Measurements from ENCODE around the gene UNC45A. TPM values are rescaled to one million over a fixed set of nuclear protein-coding genes. Genes with fewer than 3 reads are reported as not detected.

The UNC45A gene
- total and polyA plus RNA-seq, 2 of the 8 experiments (the other 6 are each of a cell fraction or from before 2014, with no cell fraction given): 74.1 to 84.2 TPM

- POLR2A ChIA-PET (ENCODE audit: partially characterized antibody): no interaction called here
- H4K20me1 ChIP-seq (replicated peaks in 1 of 2; ENCODE audit: control insufficient read depth in 1 of 2, insufficient read depth in 2 of 2, low read length in 2 of 2): peaks cover 11 to 12% of the 10 kb centered on the region in 2 experiments
- H3K4ac ChIP-seq (replicated peaks; ENCODE audit: insufficient read length, low read depth, low read length): no peak overlapping the region
- no peak overlapping the region for H2BK12ac ChIP-seq (ENCODE audit: low read depth, low read length)
- no peaks in the 10 kb centered on the region for H3K27me3 ChIP-seq (replicated peaks in 1 of 4; ENCODE audit: control insufficient read depth in 3 of 4, extremely low read depth in 1 of 4, insufficient read depth in 3 of 4, low read length in 3 of 4)
- no peak overlapping the region for H3K14ac ChIP-seq (ENCODE audit: insufficient read length)
- no peak overlapping the region for H2BK20ac ChIP-seq (ENCODE audit: low read length)
- H3K56ac ChIP-seq (replicated peaks; ENCODE audit: insufficient read length, low read depth, low read length): no peak overlapping the region
- TF ChIP-seq CREB1 (IDR thresholded peaks at IDR 0.05): no peak
- TF ChIP-seq SIRT6 (IDR thresholded peaks at IDR 0.05; ENCODE audit: low read length): no peak
- no peak for TF ChIP-seq YY1 (IDR thresholded peaks at IDR 0.05; ENCODE audit: low read depth, low read length)
- TF ChIP-seq RNF2 (IDR thresholded peaks at IDR 0.05; ENCODE audit: borderline replicate concordance, low read depth, low read length, missing control alignments, poor library complexity, severe bottlenecking): no peak
- no peak for TF ChIP-seq MAFK (IDR thresholded peaks at IDR 0.05; ENCODE audit: low read depth, low read length)
- TF ChIP-seq SRF (IDR thresholded peaks at IDR 0.05; ENCODE audit: low read depth, low read length): no peak
- TF ChIP-seq GTF2F1 (IDR thresholded peaks at IDR 0.05; ENCODE audit: borderline replicate concordance, low read depth, low read length): no peak
- TF ChIP-seq KDM4A (IDR thresholded peaks at IDR 0.05; ENCODE audit: low read depth, low read length, severe bottlenecking): no peak
- TF ChIP-seq SP4 (IDR thresholded peaks at IDR 0.05; ENCODE audit: low read length): no peak
- TF ChIP-seq, protein P1, sequence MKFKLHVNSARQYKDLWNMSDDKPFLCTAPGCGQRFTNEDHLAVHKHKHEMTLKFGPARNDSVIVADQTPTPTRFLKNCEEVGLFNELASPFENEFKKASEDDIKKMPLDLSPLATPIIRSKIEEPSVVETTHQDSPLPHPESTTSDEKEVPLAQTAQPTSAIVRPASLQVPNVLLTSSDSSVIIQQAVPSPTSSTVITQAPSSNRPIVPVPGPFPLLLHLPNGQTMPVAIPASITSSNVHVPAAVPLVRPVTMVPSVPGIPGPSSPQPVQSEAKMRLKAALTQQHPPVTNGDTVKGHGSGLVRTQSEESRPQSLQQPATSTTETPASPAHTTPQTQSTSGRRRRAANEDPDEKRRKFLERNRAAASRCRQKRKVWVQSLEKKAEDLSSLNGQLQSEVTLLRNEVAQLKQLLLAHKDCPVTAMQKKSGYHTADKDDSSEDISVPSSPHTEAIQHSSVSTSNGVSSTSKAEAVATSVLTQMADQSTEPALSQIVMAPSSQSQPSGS (IDR thresholded peaks at IDR 0.05; ENCODE audit: low read length): no peak
- no peak for TF ChIP-seq POLR2A (IDR thresholded peaks at IDR 0.05; ENCODE audit: control extremely low read depth in 1 of 2, low read depth in 2 of 2, low read length in 2 of 2)
- no peak for TF ChIP-seq POLR2AphosphoS5 (IDR thresholded peaks at IDR 0.05; ENCODE audit: low read depth, low read length)
- no peak for TF ChIP-seq CHD2 (IDR thresholded peaks at IDR 0.05; ENCODE audit: low read length)
- peaks cover 9% of the 10 kb centered on the region for H3K23me2 ChIP-seq (ENCODE audit: low read depth, low read length)
- H4K91ac ChIP-seq (replicated peaks; ENCODE audit: insufficient read length, low read length): no peak overlapping the region
- DNase-seq (ENCODE audit: low read depth in 1 of 2, low spot score in 2 of 2) (no peak), FAIRE-seq (no peak)
- peaks cover 29 to 83% of the 10 kb centered on the region in 2 experiments for H3K79me2 ChIP-seq (ENCODE audit: control insufficient read depth in 1 of 2, insufficient read depth in 2 of 2, low read length in 2 of 2)
- no peak overlapping the region; a peak in 1 of 7 replicates for H3K9ac ChIP-seq (replicated peaks in 1 of 4; ENCODE audit: extremely low read depth in 1 of 4, low read depth in 3 of 4, low read length in 3 of 4)
- H2BK15ac ChIP-seq (ENCODE audit: low read length): no peak overlapping the region
- no peak overlapping the region for H3K27ac ChIP-seq (ENCODE audit: low read depth, low read length)
- H3K4me1 ChIP-seq (replicated peaks in 1 of 4; ENCODE audit: control insufficient read depth in 3 of 4, insufficient read depth in 4 of 4, low read length in 3 of 4): peaks cover 0 to 5% (median 2%) of the 10 kb centered on the region in 4 experiments; a peak in 1 of 7 replicates
- no peak overlapping the region for H4K5ac ChIP-seq (ENCODE audit: insufficient read length, low read depth, low read length)
- no peak overlapping the region for H2AFZ ChIP-seq (ENCODE audit: low read length)
- WGBS, 2 experiments (ENCODE audit: extremely low coverage in 1 of 2, insufficient coverage in 1 of 2, insufficient read length in 1 of 2, insufficient replicate concordance in 2 of 2, low coverage in 1 of 2, low lambda C conversion rate in 2 of 2, missing lambda C conversion rate in 1 of 2): 89% methylated on average over 6 of the region's 6 CpGs; no CpG with 5 or more reads in 1 of the 2 experiments
- no peak overlapping the region for H2AK5ac ChIP-seq (ENCODE audit: low read depth, low read length)
- no peak overlapping the region for H2BK120ac ChIP-seq (replicated peaks; ENCODE audit: low read depth, low read length)
- no peak overlapping the region for H4K8ac ChIP-seq (ENCODE audit: extremely low read depth, insufficient read depth, low read length)
- no peaks in the 10 kb centered on the region for H3K36me3 ChIP-seq (ENCODE audit: control insufficient read depth in 2 of 4, insufficient read depth in 4 of 4, low read length in 3 of 4)
- H3K9me3 ChIP-seq (ENCODE audit: insufficient read depth in 2 of 2, low read depth in 1 of 2, low read length in 1 of 2): no peaks in the 10 kb centered on the region
- CTCF ChIA-PET (ENCODE audit: partially characterized antibody): interaction anchor here (1.3 to 2.2 kb wide), 2 partner anchors 34 to 57 kb away, joined by 3 to 5 read pairs; partner anchors contain the start of gene UNC45A
- H3K23ac ChIP-seq (ENCODE audit: insufficient read length): no peak overlapping the region
- H3K18ac ChIP-seq (ENCODE audit: extremely low read depth, low read length): no peak overlapping the region; the same call in 1 of the 2 replicates
- no peak overlapping the region for H3K4me3 ChIP-seq (ENCODE audit: extremely low read depth in 1 of 4, insufficient read depth in 2 of 4, low read depth in 3 of 4, low read length in 4 of 4)
- H2BK5ac ChIP-seq (ENCODE audit: low read depth, low read length): no peak overlapping the region
- peak overlapping the region; percentile 11 to 26; a peak in 2 of 4 replicates for H3K4me2 ChIP-seq (ENCODE audit: insufficient read depth in 1 of 2, low read depth in 2 of 2, low read length in 2 of 2)
- peaks cover 6% of the 10 kb centered on the region for H3K79me1 ChIP-seq (ENCODE audit: low read depth, low read length)
These were observed 56.7 kb downstream of the UNC45A start for GRCh38 chr15:90991587-90992285.
